Islet of Langerhans (tissue), 1 donor: Measurements from ENCODE around the gene PHF12.
"Not testable (repeated sequence)": the region's sequence is repeated elsewhere in the genome, so short reads cannot be mapped to it uniquely, and the experiment has no call there.

Experiments used
- FAIRE-seq: peaks from one replicate; lab custom pipeline; 2011; peaks lifted over from hg19 to GRCh38; lab: Jason Lieb, UNC

The PHF12 gene

GRCh38 chr17:28901866-28902818, 49.2 kb downstream of the PHF12 start:
- no peak for FAIRE-seq

- FAIRE-seq = no peak
Measured at GRCh38 chr17:28900986-28901726, 50.2 kb downstream of the PHF12 start.

- FAIRE-seq = no peak
Measured at GRCh38 chr17:28899212-28899815, 52.0 kb downstream of the PHF12 start.

DNA sequence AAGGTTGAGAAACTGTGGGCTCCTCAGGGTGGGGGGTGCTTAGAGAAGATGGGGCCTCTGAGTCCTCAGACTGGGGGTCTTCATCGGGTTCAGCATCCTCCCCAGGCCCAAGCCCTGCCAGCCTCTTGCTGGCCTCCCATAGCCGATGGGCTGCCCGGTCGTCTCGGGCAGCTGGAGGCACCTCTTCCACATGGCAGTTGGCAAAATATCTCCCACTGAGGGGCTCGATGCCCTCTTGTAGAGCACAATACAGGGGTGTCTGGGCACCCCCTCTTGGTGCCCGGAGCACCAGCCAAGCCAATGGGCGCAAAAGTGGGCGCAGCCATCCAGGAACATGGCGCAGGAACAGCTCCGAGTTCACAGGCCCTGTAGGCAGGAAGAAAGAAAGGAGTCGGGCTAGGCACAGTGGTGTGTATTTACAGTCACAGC, 52.8 kb downstream of the PHF12 start:
- FAIRE-seq = no peak

DNA sequence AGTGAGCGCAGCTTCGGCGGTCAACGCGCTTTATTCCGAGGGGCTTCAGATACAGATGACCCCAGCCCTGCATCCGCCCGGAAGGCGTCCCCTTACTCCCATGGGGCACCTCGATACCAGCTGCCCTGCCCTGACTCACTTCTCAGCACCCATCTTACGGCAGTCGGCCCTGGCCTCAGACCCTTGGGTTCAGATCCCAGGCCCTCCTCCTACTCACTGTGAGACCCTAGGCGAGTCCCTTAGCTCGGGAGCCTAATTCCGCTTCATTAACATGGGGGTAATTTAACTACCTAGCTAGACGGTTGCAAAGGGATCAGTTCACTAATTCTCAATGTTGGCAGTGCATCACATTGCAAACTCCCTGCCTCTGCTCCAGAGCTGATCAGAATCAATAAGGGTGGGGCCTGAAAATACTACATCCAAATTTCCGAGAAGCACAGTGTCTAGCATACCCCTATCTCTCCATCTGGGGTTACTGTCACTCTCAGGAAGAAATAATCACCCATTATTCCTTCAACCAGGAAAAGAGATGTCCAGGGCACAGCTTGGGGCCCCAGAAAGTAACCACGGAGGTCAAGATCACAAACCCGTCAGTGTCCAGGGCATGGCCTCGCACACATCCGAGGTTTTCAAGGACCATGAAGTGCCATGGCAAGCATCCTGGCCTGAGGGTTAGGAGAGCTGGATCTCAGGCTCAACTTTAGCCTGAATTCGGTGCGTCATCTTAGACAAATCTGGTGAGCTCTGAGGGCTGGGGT, 53.4 kb downstream of the PHF12 start:
- FAIRE-seq = no peak

DNA sequence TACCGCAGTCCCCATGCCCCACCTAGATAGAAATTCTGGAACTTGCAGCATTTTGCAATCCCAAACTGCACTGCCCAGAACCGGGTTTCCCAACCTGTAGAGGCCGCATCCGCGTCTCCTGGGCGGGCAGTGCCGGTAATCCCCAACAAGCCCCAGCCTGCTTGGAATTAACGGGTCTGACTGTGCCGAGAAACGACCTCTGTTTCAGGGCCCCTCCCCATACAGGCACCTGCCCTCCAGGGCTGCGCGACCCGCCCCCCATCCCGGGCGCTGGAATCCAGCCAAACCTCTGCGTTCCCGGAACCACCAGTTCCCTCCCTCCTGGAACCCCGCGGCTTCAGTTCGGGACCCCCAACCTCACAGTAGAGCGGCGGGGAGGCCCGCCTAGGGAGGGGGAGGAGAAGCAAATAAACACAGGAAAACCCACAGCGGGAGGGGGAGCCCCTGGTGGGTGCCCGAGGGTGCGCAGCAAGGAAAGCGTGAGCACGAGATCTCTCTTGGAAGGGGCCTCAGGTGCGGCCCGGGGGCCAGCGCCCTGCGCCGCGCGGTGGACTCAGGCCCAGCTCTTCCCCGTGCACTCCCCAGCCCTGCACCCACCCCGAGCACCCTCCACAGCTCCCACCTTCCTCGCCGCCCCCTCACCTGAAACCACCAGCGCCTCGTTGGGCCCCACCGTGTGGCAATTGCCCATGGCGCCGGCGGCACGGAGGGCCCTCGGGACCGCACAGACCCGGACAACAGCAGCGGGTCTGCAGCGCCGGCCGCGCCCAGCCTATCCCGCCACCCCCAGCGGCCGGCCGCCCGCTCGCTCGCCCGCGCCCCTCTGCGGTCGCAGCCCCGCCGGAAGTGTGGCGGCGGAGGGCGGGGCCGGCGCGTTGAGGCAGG, 54.2 kb downstream of the PHF12 start, which contains the start of gene FLOT2:
FLOT2 (minus strand) TSS at position 850 of the 885 bp plus-strand sequence; CDS start at position 691, 159 bp downstream.
- FAIRE-seq = no peak

- FAIRE-seq = no peak
Measured at GRCh38 chr17:28896491-28896883, 54.8 kb downstream of the PHF12 start.

DNA sequence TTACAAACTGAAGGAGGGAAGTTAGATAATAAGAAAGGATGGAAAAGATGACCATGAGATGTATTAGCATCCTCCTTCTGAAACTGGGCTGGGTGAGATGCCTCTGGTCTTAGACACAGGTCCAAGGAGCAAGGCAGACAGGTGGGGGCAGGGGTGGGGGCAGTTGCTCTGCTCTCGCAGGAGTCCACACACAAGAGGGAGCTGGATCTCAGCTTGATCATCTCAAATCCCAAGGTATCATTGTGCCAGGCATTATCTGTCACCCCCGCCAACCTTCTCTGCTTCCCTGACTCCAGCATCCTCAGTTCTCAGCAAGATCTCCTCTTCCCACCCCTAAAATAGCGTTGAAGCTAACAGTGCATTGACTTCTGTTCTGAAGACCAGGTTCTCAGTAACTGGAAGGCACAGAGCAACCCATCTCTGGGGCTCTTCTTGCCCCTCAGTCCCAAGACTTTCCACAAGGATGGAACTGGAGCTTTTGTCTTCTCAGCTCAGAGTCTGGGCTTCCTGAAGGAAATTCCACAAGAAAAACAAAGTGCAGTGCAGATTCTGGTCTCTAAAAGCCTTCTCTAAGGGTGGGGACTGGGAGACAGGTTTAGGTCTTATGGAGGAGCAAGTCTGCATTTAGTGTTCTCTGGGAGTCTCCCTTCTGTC, 55.4 kb downstream of the PHF12 start:
- FAIRE-seq = no peak

GRCh38 chr17:28893248-28894183, 57.8 kb downstream of the PHF12 start:
- FAIRE-seq = not testable (repeated sequence)

- FAIRE-seq = no peak
Measured at GRCh38 chr17:28892024-28892423, 59.3 kb downstream of the PHF12 start.

- no peak for FAIRE-seq
Measured at GRCh38 chr17:28891201-28891600, 60.1 kb downstream of the PHF12 start.

GRCh38 chr17:28889996-28890395, 61.3 kb downstream of the PHF12 start:
- no peak for FAIRE-seq

- FAIRE-seq = no peak
Measured at GRCh38 chr17:28888832-28889231, 62.5 kb downstream of the PHF12 start.

- FAIRE-seq = no peak
Measured at GRCh38 chr17:28887871-28888471, 63.3 kb downstream of the PHF12 start.

- no peak for FAIRE-seq
Measured at GRCh38 chr17:28885951-28886350, 65.4 kb downstream of the PHF12 start.

- FAIRE-seq = no peak
Measured at GRCh38 chr17:28885363-28885762, 66.0 kb downstream of the PHF12 start.

DNA sequence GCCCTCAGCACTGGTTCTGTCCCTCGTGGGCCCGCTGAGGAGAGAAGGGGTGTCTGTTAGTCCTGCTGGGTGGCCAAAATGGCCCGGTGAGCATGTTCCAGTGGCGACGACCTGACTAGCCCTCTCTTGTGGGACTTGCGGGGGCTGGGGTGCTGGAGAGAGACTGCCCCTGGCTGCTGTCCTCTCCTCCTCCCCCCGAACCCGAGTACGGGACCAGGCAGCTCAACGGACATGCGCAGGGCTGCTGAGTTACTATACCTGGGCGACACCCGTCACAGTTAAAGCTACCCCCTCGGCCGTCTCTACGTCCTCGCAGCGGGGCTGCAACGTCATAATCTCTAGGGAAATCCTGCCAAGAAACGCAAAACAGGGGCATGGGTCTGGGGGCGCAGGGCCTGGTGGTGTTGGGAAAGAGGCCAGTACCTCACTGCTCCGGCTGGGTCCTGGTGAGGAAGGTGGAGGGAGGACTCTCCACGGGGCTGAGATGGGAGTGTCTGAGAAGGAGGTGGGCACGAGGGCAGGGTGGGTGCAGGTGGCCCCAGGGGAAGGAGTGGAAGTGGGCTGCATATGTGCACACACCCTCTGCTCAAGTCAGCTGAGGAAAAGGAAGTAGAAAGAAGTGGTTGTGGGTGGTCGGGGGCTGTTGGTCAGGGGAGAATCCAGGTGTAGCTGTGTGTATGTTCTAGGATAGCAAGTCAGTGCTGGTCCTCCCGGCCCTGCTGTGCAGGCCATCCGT, 67.2 kb downstream of the PHF12 start:
- FAIRE-seq = no peak
